Measurements from ENCODE around the gene FATE1. TPM values are rescaled to one million over a fixed set of nuclear protein-coding genes. Genes with fewer than 3 reads are reported as not detected.

FATE1 gene
- total and polyA plus RNA-seq, 2 experiments from 2014 or later: not detected

- H3K27me3 ChIP-seq: no peaks in the 10 kb centered on the region
- no peak overlapping the region for H3K27ac ChIP-seq
- H4K20me1 ChIP-seq (ENCODE audit: insufficient read depth, poor library complexity, severe bottlenecking): no peaks in the 10 kb centered on the region
- H2AFZ ChIP-seq: no peak overlapping the region
- TF ChIP-seq CTCF (IDR thresholded peaks at IDR 0.05; ENCODE audit: poor library complexity): no peak
- H3K4me2 ChIP-seq: no peak overlapping the region
- no peaks in the 10 kb centered on the region for H3K36me3 ChIP-seq (replicated peaks; ENCODE audit: insufficient read depth, low read depth)
- 85% methylated on average over 2 of the region's 2 CpGs for WGBS (ENCODE audit: low lambda C conversion rate, missing lambda C conversion rate)
- DNase-seq (ENCODE audit: low spot score): no peak
- H3K9me2 ChIP-seq (replicated peaks; ENCODE audit: insufficient read depth): no peaks in the 10 kb centered on the region
- no peaks in the 10 kb centered on the region for H3K4me1 ChIP-seq (ENCODE audit: insufficient read depth)
- H3K4me3 ChIP-seq: no peak overlapping the region
- no peaks in the 10 kb centered on the region for H3K9me3 ChIP-seq (ENCODE audit: low read depth)
- H3K79me2 ChIP-seq: no peaks in the 10 kb centered on the region
Observed at GRCh38 chrX:151765026-151765425, 49.2 kb downstream of the FATE1 start.

GRCh38 chrX:151771726-151772125 is 55.9 kb downstream of the FATE1 start:
- no peaks in the 10 kb centered on the region for H3K9me2 ChIP-seq (replicated peaks; ENCODE audit: insufficient read depth)
- H3K79me2 ChIP-seq: no peaks in the 10 kb centered on the region
- no peak overlapping the region for H3K4me2 ChIP-seq
- no peak overlapping the region for H3K27ac ChIP-seq
- no peaks in the 10 kb centered on the region for H3K9me3 ChIP-seq (ENCODE audit: low read depth)
- no peaks in the 10 kb centered on the region for H4K20me1 ChIP-seq (ENCODE audit: insufficient read depth, poor library complexity, severe bottlenecking)
- TF ChIP-seq CTCF (IDR thresholded peaks at IDR 0.05; ENCODE audit: poor library complexity) (no peak), EZH2 (IDR thresholded peaks at IDR 0.05; ENCODE audit: borderline replicate concordance) (no peak), EZH2phosphoT487 (IDR thresholded peaks at IDR 0.05; ENCODE audit: low read depth, severe bottlenecking, unreplicated experiment) (no peak)
- WGBS (ENCODE audit: low lambda C conversion rate, missing lambda C conversion rate): 74% methylated on average over 3 of the region's 3 CpGs
- no peaks in the 10 kb centered on the region for H3K27me3 ChIP-seq
- H3K4me1 ChIP-seq (ENCODE audit: insufficient read depth): no peaks in the 10 kb centered on the region
- H2AFZ ChIP-seq: no peak overlapping the region
- no peaks in the 10 kb centered on the region for H3K36me3 ChIP-seq (replicated peaks; ENCODE audit: insufficient read depth, low read depth)
- no peak overlapping the region for H3K4me3 ChIP-seq
- DNase-seq (ENCODE audit: low spot score): no peak

Other genes with a start within 250 kb of the FATE1 start
- 0.24 TPM in 1 of 2 replicates, not detected in the other for gene PASD1, start 152.4 kb upstream of the FATE1 start, total RNA-seq
- gene PASD1, start 152.4 kb upstream of the FATE1 start, polyA plus RNA-seq: not detected in 2 replicates
- gene PRRG3, start 20.6 kb upstream of the FATE1 start, total RNA-seq: 0.17 and 0.20 TPM in 2 replicates
- 0.22 and 0.36 TPM in 2 replicates for gene PRRG3, start 20.6 kb upstream of the FATE1 start, polyA plus RNA-seq
- not detected in 2 replicates for gene CNGA2, start 18.7 kb downstream of the FATE1 start, total RNA-seq
- gene CNGA2, start 18.7 kb downstream of the FATE1 start, polyA plus RNA-seq: not detected in 2 replicates
- gene MAGEA4, start 196.9 kb downstream of the FATE1 start, total RNA-seq: not detected in 2 replicates
- not detected in 2 replicates for gene MAGEA4, start 196.9 kb downstream of the FATE1 start, polyA plus RNA-seq

Data from hepatocyte (in vitro differentiated cells).